ENCODE measurements around the gene SRC.

The SRC gene

DNA sequence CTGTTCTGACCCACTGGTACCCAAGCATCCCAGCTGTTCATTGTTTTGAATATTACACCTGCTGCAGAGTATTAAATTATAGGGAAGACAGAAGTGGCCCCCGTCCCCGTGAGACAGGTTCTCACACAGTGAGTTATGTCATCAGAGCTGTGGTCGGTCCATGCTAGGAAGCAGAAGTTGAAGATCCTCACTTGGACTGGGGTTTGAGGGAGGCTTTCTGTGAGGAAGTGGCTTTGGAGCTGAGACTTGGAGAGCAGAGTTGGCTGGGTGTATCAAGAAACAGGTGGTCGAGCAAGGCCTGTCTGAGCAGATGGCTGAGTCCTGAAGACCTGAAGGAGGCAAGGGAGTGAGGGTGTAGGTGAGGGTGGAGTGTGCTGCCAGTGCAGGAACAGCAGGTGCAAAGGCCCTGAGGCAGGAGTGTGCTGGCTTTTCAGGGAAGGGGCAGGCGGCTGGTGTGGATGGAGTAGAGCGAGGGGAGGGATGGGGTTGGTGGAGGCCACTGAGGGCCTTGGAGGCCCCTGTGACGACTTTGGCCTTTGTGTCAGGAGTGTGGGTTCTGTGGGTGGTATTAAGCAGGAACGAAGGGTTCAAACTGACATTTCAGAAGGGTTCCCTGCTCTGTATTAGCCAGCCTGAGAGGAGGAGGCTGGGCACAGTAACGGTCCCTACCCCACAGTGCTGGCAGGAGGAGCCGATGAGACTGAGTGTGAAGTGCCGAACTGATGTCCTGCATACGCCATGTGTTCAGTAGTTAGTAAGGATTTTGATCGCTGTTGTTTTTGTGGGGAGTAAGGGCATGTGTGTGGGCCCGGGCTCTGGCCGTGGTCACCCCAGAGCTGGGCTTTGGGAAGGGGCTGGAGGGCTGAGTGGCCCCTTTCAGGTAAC, 11.8 kb downstream of the SRC start:
- ATAC-seq = no peak
- TF ChIP-seq RARB (CRISPR knock-in tag; IDR thresholded peaks at IDR 0.05) = no peak
- no peak for TF ChIP-seq ZFP3 (CRISPR knock-in tag; IDR thresholded peaks at IDR 0.05)
- TF ChIP-seq CSDC2 (CRISPR knock-in tag; IDR thresholded peaks at IDR 0.05) = no peak
- TF ChIP-seq, protein P1, sequence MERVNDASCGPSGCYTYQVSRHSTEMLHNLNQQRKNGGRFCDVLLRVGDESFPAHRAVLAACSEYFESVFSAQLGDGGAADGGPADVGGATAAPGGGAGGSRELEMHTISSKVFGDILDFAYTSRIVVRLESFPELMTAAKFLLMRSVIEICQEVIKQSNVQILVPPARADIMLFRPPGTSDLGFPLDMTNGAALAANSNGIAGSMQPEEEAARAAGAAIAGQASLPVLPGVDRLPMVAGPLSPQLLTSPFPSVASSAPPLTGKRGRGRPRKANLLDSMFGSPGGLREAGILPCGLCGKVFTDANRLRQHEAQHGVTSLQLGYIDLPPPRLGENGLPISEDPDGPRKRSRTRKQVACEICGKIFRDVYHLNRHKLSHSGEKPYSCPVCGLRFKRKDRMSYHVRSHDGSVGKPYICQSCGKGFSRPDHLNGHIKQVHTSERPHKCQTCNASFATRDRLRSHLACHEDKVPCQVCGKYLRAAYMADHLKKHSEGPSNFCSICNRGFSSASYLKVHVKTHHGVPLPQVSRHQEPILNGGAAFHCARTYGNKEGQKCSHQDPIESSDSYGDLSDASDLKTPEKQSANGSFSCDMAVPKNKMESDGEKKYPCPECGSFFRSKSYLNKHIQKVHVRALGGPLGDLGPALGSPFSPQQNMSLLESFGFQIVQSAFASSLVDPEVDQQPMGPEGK (CRISPR knock-in tag; IDR thresholded peaks at IDR 0.05; ENCODE audit: borderline replicate concordance) = no peak
- no peak for TF ChIP-seq OSR1 (CRISPR knock-in tag; IDR thresholded peaks at IDR 0.05)
- no peak for TF ChIP-seq GLIS3 (CRISPR knock-in tag; IDR thresholded peaks at IDR 0.05)
- no peak for TF ChIP-seq SNAI2 (CRISPR knock-in tag; IDR thresholded peaks at IDR 0.05)
- TF ChIP-seq BACH2 (CRISPR knock-in tag; IDR thresholded peaks at IDR 0.05; ENCODE audit: borderline replicate concordance) = no peak
- TF ChIP-seq, protein P2, sequence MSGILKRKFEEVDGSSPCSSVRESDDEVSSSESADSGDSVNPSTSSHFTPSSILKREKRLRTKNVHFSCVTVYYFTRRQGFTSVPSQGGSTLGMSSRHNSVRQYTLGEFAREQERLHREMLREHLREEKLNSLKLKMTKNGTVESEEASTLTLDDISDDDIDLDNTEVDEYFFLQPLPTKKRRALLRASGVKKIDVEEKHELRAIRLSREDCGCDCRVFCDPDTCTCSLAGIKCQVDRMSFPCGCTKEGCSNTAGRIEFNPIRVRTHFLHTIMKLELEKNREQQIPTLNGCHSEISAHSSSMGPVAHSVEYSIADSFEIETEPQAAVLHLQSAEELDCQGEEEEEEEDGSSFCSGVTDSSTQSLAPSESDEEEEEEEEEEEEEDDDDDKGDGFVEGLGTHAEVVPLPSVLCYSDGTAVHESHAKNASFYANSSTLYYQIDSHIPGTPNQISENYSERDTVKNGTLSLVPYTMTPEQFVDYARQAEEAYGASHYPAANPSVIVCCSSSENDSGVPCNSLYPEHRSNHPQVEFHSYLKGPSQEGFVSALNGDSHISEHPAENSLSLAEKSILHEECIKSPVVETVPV (CRISPR knock-in tag; IDR thresholded peaks at IDR 0.05) = no peak
- no peak for TF ChIP-seq POU6F1 (CRISPR knock-in tag; IDR thresholded peaks at IDR 0.05; ENCODE audit: borderline replicate concordance, low read depth)
- TF ChIP-seq ZNF8 (CRISPR knock-in tag; IDR thresholded peaks at IDR 0.05) = no peak
- TF ChIP-seq ARNTL (CRISPR knock-in tag; IDR thresholded peaks at IDR 0.05; ENCODE audit: borderline replicate concordance, low read depth) = no peak
- TF ChIP-seq, protein P3, sequence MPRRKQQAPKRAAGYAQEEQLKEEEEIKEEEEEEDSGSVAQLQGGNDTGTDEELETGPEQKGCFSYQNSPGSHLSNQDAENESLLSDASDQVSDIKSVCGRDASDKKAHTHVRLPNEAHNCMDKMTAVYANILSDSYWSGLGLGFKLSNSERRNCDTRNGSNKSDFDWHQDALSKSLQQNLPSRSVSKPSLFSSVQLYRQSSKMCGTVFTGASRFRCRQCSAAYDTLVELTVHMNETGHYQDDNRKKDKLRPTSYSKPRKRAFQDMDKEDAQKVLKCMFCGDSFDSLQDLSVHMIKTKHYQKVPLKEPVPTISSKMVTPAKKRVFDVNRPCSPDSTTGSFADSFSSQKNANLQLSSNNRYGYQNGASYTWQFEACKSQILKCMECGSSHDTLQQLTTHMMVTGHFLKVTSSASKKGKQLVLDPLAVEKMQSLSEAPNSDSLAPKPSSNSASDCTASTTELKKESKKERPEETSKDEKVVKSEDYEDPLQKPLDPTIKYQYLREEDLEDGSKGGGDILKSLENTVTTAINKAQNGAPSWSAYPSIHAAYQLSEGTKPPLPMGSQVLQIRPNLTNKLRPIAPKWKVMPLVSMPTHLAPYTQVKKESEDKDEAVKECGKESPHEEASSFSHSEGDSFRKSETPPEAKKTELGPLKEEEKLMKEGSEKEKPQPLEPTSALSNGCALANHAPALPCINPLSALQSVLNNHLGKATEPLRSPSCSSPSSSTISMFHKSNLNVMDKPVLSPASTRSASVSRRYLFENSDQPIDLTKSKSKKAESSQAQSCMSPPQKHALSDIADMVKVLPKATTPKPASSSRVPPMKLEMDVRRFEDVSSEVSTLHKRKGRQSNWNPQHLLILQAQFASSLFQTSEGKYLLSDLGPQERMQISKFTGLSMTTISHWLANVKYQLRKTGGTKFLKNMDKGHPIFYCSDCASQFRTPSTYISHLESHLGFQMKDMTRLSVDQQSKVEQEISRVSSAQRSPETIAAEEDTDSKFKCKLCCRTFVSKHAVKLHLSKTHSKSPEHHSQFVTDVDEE (CRISPR knock-in tag; IDR thresholded peaks at IDR 0.05) = no peak
- TF ChIP-seq, protein P4, sequence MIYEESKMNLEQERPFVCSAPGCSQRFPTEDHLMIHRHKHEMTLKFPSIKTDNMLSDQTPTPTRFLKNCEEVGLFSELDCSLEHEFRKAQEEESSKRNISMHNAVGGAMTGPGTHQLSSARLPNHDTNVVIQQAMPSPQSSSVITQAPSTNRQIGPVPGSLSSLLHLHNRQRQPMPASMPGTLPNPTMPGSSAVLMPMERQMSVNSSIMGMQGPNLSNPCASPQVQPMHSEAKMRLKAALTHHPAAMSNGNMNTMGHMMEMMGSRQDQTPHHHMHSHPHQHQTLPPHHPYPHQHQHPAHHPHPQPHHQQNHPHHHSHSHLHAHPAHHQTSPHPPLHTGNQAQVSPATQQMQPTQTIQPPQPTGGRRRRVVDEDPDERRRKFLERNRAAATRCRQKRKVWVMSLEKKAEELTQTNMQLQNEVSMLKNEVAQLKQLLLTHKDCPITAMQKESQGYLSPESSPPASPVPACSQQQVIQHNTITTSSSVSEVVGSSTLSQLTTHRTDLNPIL (CRISPR knock-in tag; IDR thresholded peaks at IDR 0.05; ENCODE audit: low read depth) = no peak
- TF ChIP-seq ZNF565 (CRISPR knock-in tag; conservative IDR thresholded peaks at IDR 0.05; ENCODE audit: low read depth) = no peak
- TF ChIP-seq ISL1 (CRISPR knock-in tag; IDR thresholded peaks at IDR 0.05) = no peak
- no peak for TF ChIP-seq ZC3H10 (CRISPR knock-in tag; IDR thresholded peaks at IDR 0.05)
- TF ChIP-seq TCF4 (CRISPR knock-in tag; IDR thresholded peaks at IDR 0.05; ENCODE audit: borderline replicate concordance) = no peak
- no peak for TF ChIP-seq TOX (CRISPR knock-in tag; IDR thresholded peaks at IDR 0.05; ENCODE audit: borderline replicate concordance)

DNA sequence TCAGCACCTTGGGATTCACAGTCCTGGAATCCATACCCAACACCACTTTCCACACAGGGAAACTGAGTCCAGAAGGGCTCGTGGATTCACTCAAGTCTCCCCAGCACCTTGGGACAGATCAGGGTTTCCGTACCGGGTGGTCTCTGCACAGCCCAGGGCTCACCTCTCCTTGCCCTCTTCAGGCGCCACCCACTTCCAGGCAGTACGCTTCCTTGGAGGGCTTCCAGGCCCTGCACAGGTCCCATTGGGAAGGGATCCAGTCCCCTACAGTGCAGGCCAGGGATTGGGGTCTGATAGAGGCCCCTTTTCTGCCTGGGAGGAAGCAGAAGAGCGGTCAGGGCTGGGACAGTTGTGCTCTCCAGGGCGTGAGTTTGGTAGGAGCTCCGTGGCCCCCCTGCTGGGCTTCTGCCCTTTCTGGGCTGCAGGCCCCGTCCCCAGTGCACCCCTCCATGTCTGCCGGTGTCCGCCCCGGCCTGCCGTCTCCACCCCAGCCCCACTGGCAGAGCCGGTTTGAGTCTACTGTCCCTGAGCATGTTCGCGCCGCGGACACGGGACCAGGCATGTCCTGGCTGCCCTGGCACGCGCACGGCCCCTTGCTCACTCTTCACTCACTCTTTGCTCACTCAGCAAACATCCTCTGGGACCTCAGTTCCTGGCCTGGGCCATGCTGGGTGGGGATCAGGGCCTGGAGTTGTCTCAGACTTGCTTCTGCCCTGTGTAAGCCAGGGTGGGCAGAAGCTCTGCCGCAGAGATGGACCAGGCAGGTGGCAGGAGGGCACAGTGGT, 12.6 kb downstream of the SRC start:
- ATAC-seq = no peak; the same call in 2 of the 3 replicates
- no peak for TF ChIP-seq ZC3H10 (CRISPR knock-in tag; IDR thresholded peaks at IDR 0.05)
- no peak for TF ChIP-seq ZNF70 (CRISPR knock-in tag; IDR thresholded peaks at IDR 0.05)
- no peak for TF ChIP-seq ZFP30 (CRISPR knock-in tag; IDR thresholded peaks at IDR 0.05)
- TF ChIP-seq SNAI2 (CRISPR knock-in tag; IDR thresholded peaks at IDR 0.05) = no peak
- TF ChIP-seq, protein P1 (CRISPR knock-in tag; IDR thresholded peaks at IDR 0.05; ENCODE audit: borderline replicate concordance) = no peak
- no peak for TF ChIP-seq OSR1 (CRISPR knock-in tag; IDR thresholded peaks at IDR 0.05)
